ENCODE measurements around the gene BPIFA2.
"Not testable (repeated sequence)": the region's sequence is repeated elsewhere in the genome, so short reads cannot be mapped to it uniquely, and the experiment has no call there.

BPIFA2 gene

GRCh38 chr20:33167859-33168258 is at the start of gene BPIFA2:
BPIFA2 (plus strand) TSS chr20:33168159; CDS start chr20:33169146, 987 bp downstream.
- Histone ChIP-seq H3K36me3 (ENCODE audit: insufficient read depth, insufficient read length, low read length) (no peaks in the 10 kb centered on the region), H3K9ac (ENCODE audit: insufficient read length, low read depth) (no peak within 1 kb of the TSS), H3K4me3 (ENCODE audit: insufficient read length, low read depth) (no peak within 1 kb of the TSS), H3K9me3 (ENCODE audit: insufficient read depth, low read length) (peaks cover 12% of the 10 kb centered on the region), H3K4me1 (ENCODE audit: insufficient read depth, insufficient read length) (no peaks in the 10 kb centered on the region), H3K27me3 (ENCODE audit: insufficient read depth, insufficient read length) (no peaks in the 10 kb centered on the region)
- TF ChIP-seq SUZ12 (IDR thresholded peaks at IDR 0.05; ENCODE audit: extremely low read depth, insufficient read depth, insufficient read length) (no peak), YY1 (IDR thresholded peaks at IDR 0.05; ENCODE audit: insufficient read depth, insufficient read length) (no peak), ZNF274 (IDR thresholded peaks at IDR 0.05; ENCODE audit: low read depth, low read length) (no peak)
- DNase-seq (ENCODE audit: low read depth, low spot score) = no peak

- no peaks in the 10 kb centered on the region for H3K36me3 ChIP-seq (ENCODE audit: insufficient read depth, insufficient read length, low read length)
- TF ChIP-seq ZNF274 (IDR thresholded peaks at IDR 0.05; ENCODE audit: low read depth, low read length) = no peak
- DNase-seq (ENCODE audit: low read depth, low spot score) = no peak
- H3K27me3 ChIP-seq (ENCODE audit: insufficient read depth, insufficient read length) = no peaks in the 10 kb centered on the region
- no peak overlapping the region for H3K4me3 ChIP-seq (ENCODE audit: insufficient read length, low read depth)
- no peak overlapping the region for H3K9ac ChIP-seq (ENCODE audit: insufficient read length, low read depth)
- peaks cover 4% of the 10 kb centered on the region; the same call in 1 of the 2 replicates for H3K9me3 ChIP-seq (ENCODE audit: insufficient read depth, low read length)
- no peaks in the 10 kb centered on the region for H3K4me1 ChIP-seq (ENCODE audit: insufficient read depth, insufficient read length)
Measured at GRCh38 chr20:33119725-33120720, 47.9 kb upstream of the BPIFA2 start.

- Histone ChIP-seq H3K36me3 (ENCODE audit: insufficient read depth, insufficient read length, low read length) (no peaks in the 10 kb centered on the region), H3K9ac (ENCODE audit: insufficient read length, low read depth) (no peak overlapping the region), H3K27me3 (ENCODE audit: insufficient read depth, insufficient read length) (no peaks in the 10 kb centered on the region), H3K4me1 (ENCODE audit: insufficient read depth, insufficient read length) (no peaks in the 10 kb centered on the region), H3K9me3 (ENCODE audit: insufficient read depth, low read length) (peaks cover 4% of the 10 kb centered on the region; the same call in 1 of the 2 replicates), H3K4me3 (ENCODE audit: insufficient read length, low read depth) (no peak overlapping the region)
- no peak for TF ChIP-seq SUZ12 (IDR thresholded peaks at IDR 0.05; ENCODE audit: extremely low read depth, insufficient read depth, insufficient read length)
- TF ChIP-seq YY1 (IDR thresholded peaks at IDR 0.05; ENCODE audit: insufficient read depth, insufficient read length) = no peak
- TF ChIP-seq ZNF274 (IDR thresholded peaks at IDR 0.05; ENCODE audit: low read depth, low read length) = no peak
- no peak for DNase-seq (ENCODE audit: low read depth, low spot score)
Measured at GRCh38 chr20:33120934-33121333, 47.0 kb upstream of the BPIFA2 start.

GRCh38 chr20:33122297-33122696 is 45.7 kb upstream of the BPIFA2 start:
- not testable (repeated sequence) for H3K9ac ChIP-seq (ENCODE audit: insufficient read length, low read depth); H3K27me3 ChIP-seq (ENCODE audit: insufficient read depth, insufficient read length); H3K4me3 ChIP-seq (ENCODE audit: insufficient read length, low read depth); H3K9me3 ChIP-seq (ENCODE audit: insufficient read depth, low read length); H3K36me3 ChIP-seq (ENCODE audit: insufficient read depth, insufficient read length, low read length); H3K4me1 ChIP-seq (ENCODE audit: insufficient read depth, insufficient read length); DNase-seq (ENCODE audit: low read depth, low spot score)

- DNase-seq (ENCODE audit: low read depth, low spot score) = no peak
- Histone ChIP-seq H3K9ac (ENCODE audit: insufficient read length, low read depth) (no peak overlapping the region), H3K4me1 (ENCODE audit: insufficient read depth, insufficient read length) (no peaks in the 10 kb centered on the region), H3K9me3 (ENCODE audit: insufficient read depth, low read length) (peaks cover 4% of the 10 kb centered on the region; the same call in 1 of the 2 replicates), H3K36me3 (ENCODE audit: insufficient read depth, insufficient read length, low read length) (no peaks in the 10 kb centered on the region), H3K4me3 (ENCODE audit: insufficient read length, low read depth) (no peak overlapping the region), H3K27me3 (ENCODE audit: insufficient read depth, insufficient read length) (no peaks in the 10 kb centered on the region)
- no peak for TF ChIP-seq ZNF274 (IDR thresholded peaks at IDR 0.05; ENCODE audit: low read depth, low read length)
- no peak for TF ChIP-seq YY1 (IDR thresholded peaks at IDR 0.05; ENCODE audit: insufficient read depth, insufficient read length)
- no peak for TF ChIP-seq SUZ12 (IDR thresholded peaks at IDR 0.05; ENCODE audit: extremely low read depth, insufficient read depth, insufficient read length)
Measured at GRCh38 chr20:33124261-33124660, 43.7 kb upstream of the BPIFA2 start.

- no peak for DNase-seq (ENCODE audit: low read depth, low spot score)
- Histone ChIP-seq H3K9me3 (ENCODE audit: insufficient read depth, low read length) (peaks cover 4% of the 10 kb centered on the region; the same call in 1 of the 2 replicates), H3K36me3 (ENCODE audit: insufficient read depth, insufficient read length, low read length) (no peaks in the 10 kb centered on the region), H3K4me3 (ENCODE audit: insufficient read length, low read depth) (no peak overlapping the region), H3K9ac (ENCODE audit: insufficient read length, low read depth) (no peak overlapping the region), H3K4me1 (ENCODE audit: insufficient read depth, insufficient read length) (no peaks in the 10 kb centered on the region), H3K27me3 (ENCODE audit: insufficient read depth, insufficient read length) (no peaks in the 10 kb centered on the region)
- TF ChIP-seq ZNF274 (IDR thresholded peaks at IDR 0.05; ENCODE audit: low read depth, low read length) (no peak), YY1 (IDR thresholded peaks at IDR 0.05; ENCODE audit: insufficient read depth, insufficient read length) (no peak)
Measured at GRCh38 chr20:33124994-33125393, 43.0 kb upstream of the BPIFA2 start.

GRCh38 chr20:33125983-33126382 is 42.0 kb upstream of the BPIFA2 start:
- no peaks in the 10 kb centered on the region for H3K4me1 ChIP-seq (ENCODE audit: insufficient read depth, insufficient read length)
- H3K9me3 ChIP-seq (ENCODE audit: insufficient read depth, low read length) = peaks cover 4% of the 10 kb centered on the region; the same call in 1 of the 2 replicates
- H3K36me3 ChIP-seq (ENCODE audit: insufficient read depth, insufficient read length, low read length) = no peaks in the 10 kb centered on the region
- TF ChIP-seq SUZ12 (IDR thresholded peaks at IDR 0.05; ENCODE audit: extremely low read depth, insufficient read depth, insufficient read length) (no peak), ZNF274 (IDR thresholded peaks at IDR 0.05; ENCODE audit: low read depth, low read length) (no peak), YY1 (IDR thresholded peaks at IDR 0.05; ENCODE audit: insufficient read depth, insufficient read length) (no peak)
- no peak overlapping the region for H3K4me3 ChIP-seq (ENCODE audit: insufficient read length, low read depth)
- H3K9ac ChIP-seq (ENCODE audit: insufficient read length, low read depth) = no peak overlapping the region
- no peaks in the 10 kb centered on the region for H3K27me3 ChIP-seq (ENCODE audit: insufficient read depth, insufficient read length)
- no peak for DNase-seq (ENCODE audit: low read depth, low spot score)

Measured in NT2/D1 (cell line).